Stimulated activated CD8-positive, alpha-beta memory T cell treated with anti-CD3 and anti-CD28 coated beads, Interleukin-4, amount 100 ng/mL, for 48 hours (primary cell): ENCODE measurements around the gene UGP2.
"Not testable (repeated sequence)": the region's sequence is repeated elsewhere in the genome, so short reads cannot be mapped to it uniquely, and the experiment has no call there.

Experiments used
- DNase-seq: peaks from one replicate; pipeline ENCODE4 v3.0.0-alpha.2; 2020

Gene UGP2

DNA sequence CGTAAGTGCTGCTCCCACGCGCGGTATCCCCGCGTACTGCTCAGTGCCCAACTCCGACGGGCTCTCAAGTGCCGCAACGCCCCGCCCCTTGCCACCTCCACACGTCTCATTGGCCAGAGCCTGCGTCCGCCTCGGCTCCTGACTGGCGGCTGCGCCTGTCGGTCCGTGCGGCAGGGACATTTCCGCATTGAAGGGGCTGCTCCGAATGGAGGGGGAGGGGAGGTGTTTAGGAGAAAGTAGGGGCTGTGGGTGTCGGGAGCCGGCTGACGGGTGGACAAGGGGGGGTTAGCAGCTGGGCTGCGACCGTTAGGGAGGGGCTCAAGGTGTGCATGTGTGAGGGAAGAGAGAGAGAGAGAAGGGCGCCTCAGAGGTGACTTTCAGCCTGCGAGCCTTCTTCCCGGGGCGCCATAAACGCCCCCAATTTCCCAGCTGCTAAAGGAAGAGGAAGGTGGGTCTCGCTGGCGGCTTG lies 877 bp upstream of the UGP2 start:
- DNase-seq, result peak; percentile 98

DNA sequence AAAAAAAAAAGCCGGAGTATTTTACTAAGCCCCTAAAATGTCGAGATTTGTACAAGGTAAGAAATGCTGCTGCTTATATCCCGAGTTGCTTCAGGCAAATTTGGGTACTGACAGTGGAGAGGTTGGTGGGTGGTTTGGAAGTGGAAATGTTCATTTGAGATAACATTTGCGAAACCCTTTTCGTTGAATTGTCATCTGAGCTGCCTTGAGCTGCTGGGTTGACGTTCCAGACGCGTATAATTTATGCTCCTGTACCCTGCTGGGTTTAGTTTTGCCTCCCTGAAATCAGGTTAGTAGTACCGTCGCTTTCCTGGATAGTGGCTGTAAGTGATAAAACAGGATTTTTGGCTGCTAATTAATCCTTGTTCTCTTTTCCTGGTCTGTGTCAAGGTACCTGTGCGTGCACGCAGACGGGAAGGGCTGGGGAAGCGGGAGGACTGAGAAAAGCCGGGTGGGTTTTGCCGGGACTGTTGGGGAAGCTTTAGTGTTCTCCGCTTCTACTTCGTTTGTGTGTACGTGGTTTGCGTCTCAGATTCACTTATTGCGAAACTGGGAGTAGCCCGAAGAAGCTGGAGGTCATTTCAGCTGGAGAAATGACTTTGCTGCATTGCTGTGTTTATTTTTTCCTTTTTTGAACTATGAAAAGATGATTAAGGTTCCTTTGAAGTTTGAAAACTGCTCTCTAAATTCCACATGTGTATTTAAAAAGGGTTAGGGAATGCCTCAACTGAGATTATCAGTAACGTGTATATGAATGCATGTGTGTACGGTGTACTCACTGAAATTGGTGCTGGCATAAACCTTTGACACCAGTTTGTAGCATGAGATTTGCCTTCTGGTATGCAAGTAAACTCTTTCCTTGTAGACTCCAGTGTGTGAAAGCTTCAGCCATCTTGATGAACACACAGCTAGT lies 709 bp downstream of the UGP2 start:
- no peak for DNase-seq

DNA sequence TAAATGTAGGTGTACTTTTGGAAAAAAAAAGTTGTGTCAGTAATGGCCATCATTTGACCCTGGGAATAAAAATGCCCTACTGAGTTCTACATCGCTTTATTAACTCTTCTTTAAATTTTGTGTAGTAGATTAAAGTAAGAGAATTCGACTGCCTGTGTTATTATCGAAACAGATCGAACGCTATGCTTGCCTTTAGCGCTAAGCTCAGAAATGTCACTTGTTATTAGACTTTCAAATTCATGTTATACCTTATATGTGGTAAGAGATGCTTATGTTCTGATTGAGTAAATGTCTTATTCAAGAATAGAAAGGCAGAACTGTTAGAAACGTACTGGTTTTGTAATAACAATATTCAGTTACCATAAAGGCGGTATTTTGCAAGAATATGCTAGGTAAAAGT lies 1.4 kb downstream of the UGP2 start:
- DNase-seq, result no peak

DNA sequence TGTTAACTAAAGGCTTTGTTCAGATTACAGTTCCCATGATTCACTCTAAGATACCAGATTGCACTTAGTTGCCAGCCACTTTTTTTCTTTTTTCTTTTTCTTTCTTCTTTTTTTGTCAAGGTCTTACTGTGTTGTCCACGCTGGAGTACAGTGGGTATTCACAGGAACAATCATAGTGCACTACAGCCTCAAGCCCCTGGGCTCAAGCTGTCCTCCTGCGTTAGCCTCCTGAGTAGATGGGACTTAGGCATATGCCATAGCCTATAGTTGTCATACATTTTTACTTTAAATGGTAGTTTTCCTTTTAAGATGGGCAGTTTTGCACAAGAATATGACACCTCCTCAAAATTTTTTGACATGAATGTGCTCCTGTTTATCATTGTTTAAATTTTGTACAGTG lies 2.1 kb downstream of the UGP2 start:
- no peak for DNase-seq

DNA sequence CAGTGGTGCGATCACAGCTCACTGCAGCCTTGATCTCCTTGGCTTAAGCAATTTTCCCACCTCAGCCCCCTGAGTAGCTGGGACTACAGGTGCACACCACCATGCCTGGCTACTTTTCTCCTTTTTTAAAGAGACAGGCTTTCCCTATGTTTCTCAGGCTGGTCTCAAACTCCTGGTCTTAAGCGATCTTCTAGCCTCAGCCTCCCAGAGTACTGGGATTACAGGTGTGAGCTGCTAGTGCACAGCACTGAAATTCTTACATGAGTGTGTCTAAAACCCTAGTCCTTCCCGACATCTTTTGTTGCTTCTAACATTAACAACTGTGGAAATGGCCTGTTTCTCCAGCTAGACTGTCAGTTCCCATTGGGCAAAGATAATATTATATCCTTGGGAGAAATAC lies 2.9 kb downstream of the UGP2 start:
- DNase-seq, result no peak

DNA sequence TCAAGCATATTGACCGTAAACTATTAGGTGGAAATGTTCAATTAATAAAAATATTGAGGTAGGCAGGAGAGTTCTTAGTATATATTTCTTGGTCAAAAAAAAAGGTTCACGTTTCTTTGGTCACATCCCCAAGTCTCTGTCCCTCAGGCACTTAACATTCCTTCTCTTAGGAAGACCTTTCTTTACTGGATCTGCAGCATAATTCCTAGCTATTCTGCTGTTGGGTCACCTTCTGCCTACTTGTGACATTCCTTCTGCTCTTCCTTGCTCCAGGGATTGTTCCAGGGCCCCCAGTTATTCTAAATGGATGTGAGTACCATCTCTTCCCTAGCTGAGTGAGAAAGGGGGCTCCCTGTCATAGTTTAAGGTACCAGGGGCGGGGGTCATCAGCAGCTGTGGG lies 4.2 kb downstream of the UGP2 start:
- no peak for DNase-seq

DNA sequence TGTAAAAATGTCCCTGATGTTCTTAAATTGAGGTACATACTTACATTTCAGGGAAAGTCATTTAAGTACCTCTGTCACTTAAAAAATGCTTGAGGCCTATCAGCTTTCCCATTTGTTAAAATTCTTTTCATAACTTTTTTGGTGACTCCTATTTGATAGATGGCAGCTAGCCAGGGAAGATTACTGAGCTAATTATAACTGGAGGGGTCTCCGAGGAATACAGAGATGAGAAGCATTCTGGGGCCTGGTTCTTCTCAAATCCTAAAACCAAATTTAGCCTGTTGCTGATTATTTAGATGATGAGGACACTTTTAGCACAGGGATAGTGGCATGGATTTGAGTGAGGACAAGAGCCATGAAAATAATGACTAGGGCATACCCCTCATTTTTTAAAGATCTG lies 4.8 kb downstream of the UGP2 start:
- no peak for DNase-seq

DNA sequence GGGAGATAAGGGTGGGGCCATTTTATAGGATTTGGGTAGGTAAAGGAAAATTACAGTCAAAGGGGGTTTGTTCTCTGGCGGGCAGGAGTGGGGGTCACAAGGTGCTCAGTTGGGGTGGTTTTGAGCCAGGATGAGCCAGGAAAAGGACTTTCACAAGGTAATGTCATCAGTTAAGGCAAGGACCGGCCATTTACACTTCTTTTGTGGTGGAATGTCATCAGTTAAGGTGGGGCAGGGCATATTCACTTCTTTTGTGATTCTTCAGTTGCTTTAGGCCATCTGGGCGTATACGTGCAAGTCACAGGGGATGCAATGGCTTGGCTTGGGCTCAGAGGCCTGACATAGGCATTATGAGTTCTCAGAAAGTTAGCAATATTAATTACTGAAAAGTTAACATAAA lies 5.9 kb downstream of the UGP2 start:
- DNase-seq, result not testable (repeated sequence)

DNA sequence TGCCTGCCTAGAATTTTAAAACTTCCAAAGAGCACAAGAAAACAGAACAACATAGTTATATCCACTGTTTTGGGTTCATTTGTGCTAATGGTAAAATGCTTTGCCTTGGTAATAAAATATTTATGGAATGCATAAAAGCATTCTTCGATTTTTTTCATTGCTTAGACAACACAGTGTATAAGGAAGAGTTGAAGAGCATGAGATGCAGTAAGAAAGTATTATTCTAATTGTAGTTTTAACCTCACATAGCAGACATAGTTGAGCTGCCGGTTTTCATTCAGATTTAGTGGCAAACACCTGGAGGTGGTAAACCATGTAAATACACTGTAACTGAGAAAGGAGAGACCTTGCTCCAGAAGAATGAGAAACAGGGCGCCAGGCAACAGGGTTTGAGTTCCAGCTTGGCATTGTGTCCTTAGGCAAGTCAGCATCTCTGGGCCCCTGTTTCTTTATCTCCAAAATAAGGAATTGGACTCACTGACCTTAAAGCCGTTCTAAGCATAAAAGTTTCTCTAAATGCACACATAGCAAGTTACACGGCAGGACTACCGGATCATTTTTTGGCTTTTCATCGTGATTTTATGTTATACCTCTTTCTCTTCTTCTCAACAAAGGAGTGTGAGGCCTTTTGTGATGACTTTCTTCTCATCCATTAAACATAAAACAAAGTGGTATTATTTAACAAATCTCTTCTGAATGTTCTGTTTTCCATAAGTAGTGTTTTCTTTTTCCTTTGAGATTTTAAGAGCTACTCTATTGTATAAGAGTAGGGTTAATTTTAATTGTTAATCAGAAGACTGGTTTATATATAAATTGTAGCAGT lies 7.9 kb downstream of the UGP2 start:
- no peak for DNase-seq

DNA sequence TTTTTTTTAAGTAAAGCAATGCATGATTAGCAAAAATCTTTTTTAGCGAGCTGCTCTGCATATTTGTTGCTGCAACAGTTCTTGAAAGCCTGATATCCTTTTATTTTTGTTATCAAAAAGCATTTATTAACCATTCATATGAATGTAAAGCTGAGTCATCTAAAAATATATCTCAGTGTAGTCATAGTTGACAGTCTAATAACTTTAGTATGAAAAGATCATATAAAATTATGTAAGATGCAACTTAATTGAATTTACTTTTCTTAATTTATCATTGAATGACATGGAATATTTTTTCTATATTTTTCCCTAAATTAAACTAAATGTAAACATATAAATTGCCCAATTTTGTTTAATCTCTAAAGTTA lies 8.5 kb downstream of the UGP2 start:
- DNase-seq, result no peak

DNA sequence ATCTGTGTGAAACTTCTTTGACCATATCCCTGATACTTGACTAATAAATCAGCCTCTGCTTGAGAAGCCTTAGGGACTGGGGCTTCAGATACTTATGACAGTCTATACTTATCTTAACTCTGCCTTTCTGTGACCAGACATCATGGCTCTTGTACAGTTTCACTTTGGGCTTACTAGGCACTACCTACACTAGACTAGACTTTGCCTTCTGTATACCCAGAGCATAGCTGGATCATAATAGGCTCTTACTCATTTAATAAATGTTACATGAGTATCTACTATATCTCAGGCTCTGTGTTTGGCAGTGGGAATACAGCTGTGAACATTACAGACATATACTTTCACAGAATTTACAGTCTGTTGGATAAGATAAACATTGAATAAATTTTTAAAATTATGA lies 9.0 kb downstream of the UGP2 start:
- no peak for DNase-seq

- DNase-seq, result no peak
Observed at GRCh38 chr2:63851691-63852311, 10.1 kb downstream of the UGP2 start.

DNA sequence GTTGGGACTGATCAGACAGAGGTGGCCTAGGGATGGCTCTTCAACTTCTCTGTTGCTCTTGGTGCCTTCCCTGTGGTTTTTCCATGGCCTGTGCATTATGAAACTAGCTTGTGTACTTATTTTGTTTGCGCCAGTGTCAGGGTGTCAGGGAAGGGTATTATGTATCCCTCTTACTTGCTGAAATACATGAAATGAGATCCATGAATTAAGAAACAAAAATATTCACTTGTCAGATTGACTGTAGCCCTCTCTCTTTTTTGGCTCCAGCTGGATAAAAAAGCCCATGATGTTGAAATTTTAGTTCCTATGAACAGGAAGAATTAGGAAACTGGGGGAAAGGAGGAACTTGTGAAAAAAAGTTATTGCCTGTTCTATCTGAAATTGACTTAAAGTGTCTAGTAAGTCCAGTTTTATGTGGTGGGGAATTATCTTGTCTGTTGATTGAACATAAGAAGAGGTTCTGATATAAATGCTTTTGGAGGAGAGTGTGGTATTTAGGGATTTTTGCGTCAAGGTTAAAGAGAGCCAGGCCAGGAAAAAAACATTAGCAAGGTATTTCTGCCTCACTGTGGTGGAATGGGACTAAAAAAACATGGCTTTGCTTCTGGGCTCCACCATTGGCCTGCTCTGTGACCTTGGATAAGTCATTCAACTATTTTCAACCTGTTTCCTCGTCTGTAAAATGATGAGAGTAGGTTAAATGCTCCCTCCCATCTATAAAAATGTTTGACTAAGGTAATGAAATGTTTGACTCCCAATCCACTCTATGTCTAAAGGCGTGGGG lies 12.0 kb downstream of the UGP2 start:
- DNase-seq, result no peak

DNA sequence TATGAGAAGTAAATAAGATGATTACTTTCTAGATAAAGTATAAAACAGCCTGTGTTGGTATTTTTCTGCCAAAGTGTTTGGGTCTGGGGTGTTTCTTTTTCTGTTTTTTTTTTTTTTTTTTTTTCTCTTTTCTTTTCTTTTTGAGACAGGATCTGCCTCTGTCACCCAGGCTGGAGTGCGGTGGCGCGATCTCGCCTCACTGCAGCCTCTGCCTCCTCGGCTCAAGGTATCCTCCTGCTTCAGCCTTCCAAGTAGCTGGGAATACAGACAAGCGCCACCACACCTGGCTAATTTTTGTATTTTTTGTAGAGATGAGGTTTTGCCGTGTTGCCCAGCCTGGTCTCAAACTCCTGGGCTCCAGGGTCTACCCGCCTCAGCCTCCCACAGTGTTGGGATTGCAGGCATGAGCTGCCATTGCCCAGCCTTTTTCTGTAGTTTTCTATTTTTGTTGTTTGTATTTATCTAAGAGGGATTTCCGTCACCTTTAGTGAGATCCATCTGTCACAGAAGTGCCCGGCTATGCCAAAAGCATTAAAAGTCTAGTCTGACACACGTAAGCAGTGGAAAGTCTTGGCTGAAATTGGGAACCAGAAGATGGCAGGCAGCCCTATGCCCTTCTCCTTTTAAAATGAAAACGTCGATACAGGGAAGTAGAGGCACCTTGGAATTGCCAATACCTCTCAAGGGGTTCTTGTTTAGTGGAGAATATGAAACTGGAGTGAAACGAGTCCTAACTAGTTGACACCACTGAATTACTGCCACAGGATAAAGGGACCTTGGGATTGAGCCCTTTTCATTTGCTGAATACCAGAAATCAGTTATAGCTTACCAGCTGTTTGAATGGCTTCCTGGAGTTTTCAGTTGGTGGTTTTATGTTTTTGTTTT lies 14.0 kb downstream of the UGP2 start:
- DNase-seq, result no peak

DNA sequence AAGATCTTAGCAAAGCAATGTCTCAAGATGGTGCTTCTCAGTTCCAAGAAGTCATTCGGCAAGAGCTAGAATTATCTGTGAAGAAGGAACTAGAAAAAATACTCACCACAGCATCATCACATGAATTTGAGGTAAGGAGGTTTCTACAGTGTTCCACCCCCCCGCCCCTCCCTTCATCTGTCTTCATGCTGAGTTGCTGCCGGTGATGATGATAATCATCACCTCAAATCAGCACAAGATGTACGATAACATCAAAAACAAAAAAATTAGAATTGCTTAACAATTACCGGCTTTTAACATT lies 14.6 kb downstream of the UGP2 start:
- DNase-seq, result no peak

DNA sequence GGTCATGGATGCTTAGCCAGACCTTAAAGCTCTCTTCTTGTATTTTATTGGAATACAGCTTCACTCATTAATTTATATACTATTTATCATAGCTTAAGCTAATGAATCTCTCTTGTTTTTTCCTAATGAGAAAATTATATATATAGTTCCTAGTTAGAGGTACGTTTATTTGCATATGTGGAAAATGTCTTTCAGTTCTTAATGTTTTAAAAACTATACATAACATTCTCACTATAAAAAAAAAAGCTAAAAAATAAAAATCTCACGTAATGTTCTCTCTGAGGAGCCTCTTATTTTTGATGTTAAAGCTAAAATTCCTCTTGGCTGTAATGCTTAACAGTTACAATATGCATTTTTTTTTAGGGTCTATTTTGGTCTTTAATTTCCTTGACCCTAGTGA lies 16.6 kb downstream of the UGP2 start:
- no peak for DNase-seq

DNA sequence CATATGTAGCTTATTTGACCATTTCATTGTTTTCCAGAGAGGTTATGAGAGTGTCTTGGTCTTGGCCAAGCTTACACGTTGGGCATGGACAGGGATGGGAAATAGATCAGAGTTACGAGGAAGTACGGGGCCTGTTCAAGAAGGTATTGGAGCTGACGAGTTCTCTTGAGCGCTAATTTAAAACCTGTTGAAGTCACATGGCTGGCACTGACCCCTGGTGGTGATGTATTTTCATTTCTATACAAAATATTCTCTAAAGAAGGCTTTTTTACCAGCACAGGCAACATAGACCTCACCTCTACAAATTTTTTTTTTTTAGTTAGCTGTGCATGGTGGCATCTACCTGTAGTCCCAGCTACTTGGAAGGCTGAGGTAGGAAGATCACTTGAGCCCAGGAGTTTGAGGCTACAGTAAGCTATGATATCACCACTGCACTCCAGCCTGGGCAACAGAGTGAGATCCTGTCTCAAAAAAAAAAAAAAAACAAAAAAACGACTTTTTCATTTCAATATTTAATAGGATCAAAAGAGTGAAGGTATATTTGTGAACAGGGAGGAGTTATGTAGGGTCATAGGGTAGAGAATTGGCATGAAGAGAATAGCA lies 19.6 kb downstream of the UGP2 start:
- peak; percentile 61 for DNase-seq

DNA sequence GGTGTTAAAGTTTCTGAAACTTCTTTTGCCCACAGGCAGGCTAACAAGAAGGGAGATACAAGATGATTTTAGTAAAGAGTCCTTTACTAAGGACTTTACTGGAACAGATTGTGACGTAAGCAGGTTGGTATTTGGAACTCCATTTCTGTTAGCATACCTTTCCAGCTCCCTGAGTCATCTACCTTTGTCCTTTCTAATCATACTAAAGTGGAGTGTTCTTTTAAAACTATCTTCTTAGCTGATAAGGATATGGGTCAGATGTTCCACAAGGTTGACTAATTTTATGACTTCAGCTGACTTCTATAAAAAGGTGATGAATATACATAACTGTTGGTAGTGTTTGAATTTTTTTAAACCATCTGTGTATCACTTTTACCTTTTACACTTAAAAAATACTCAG lies 21.1 kb downstream of the UGP2 start:
- DNase-seq, result no peak

GRCh38 chr2:63863707-63864106 lies 22.0 kb downstream of the UGP2 start:
- no peak for DNase-seq

GRCh38 chr2:63865159-63865799 lies 23.6 kb downstream of the UGP2 start:
- no peak for DNase-seq
